Skeletal muscle tissue (tissue), 4 donors: ENCODE measurements around the gene SEMA5A. TPM values are rescaled to one million over a fixed set of nuclear protein-coding genes. Genes with fewer than 3 reads are reported as not detected.

Source experiments
- H3K27ac ChIP-seq: one replicate; pipeline ENCODE4 v1.7.0; 2013; ENCODE audit warnings: mild to moderate bottlenecking, low read depth, low read length, inconsistent platforms
- H3K27me3 ChIP-seq, 3 donors: one replicate each; pipeline ENCODE4 v1.7.0; 2013; ENCODE audit warnings: low read length in 3 of 3; ENCODE audit not compliant: control insufficient read depth in 3 of 3, insufficient read depth in 3 of 3
- H3K36me3 ChIP-seq, 3 donors: one replicate each; pipeline ENCODE4 v1.7.0; 2013; ENCODE audit warnings: low read length in 3 of 3; ENCODE audit not compliant: control insufficient read depth in 3 of 3, insufficient read depth in 3 of 3
- H3K4me1 ChIP-seq, 3 donors: one replicate each; pipeline ENCODE4 v1.7.0; 2013; ENCODE audit warnings: low read length in 3 of 3, mild to moderate bottlenecking in 3 of 3; ENCODE audit not compliant: control insufficient read depth in 3 of 3, insufficient read depth in 3 of 3
- H3K4me3 ChIP-seq, 3 donors: one replicate each; pipeline ENCODE4 v1.7.0; 2013; ENCODE audit warnings: low read length in 3 of 3
- H3K9ac ChIP-seq, 3 donors: one replicate each; pipeline ENCODE4 v1.7.0; 2013; ENCODE audit warnings: low read length in 3 of 3, mild to moderate bottlenecking in 3 of 3, moderate library complexity in 2 of 3, low read depth in 1 of 3
- H3K9me3 ChIP-seq, 3 donors: one replicate each; pipeline ENCODE4 v1.7.0; 2013; ENCODE audit warnings: low read length in 3 of 3; ENCODE audit not compliant: control insufficient read depth in 3 of 3
- total RNA-seq: library from RNA; depleted of rRNA; stranded (reverse); fragments of >200 nt; gene quantifications from one replicate; pipeline ENCODE4 v1.2.3, GENCODE V29; 2014
- donor health status: Osteomylitis.

Gene SEMA5A
- total RNA-seq, 1 donor from 2014 or later = 25.1 TPM

DNA sequence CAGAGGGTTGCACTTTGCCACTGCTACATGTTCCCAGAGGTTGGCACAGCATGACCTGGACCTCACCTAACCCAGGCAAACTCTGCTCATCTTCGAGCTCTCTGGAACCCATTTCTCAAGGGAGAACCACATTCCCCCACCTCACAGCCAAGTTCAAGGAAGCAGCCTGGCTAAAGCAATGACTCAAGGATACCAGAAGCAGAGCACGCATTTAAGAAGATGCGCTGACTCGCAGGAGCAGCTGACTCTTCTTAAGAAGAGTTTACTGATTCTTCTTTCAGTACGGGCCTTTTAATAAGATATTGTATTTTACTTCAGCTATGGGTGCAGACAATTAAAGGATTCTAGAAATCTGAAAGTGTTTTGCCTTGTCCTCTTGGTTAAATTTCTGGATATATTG is 4.1 kb upstream of the SEMA5A start:
- H3K4me1 ChIP-seq = peaks cover 11 to 17% (median 12%) of the 10 kb centered on the region in 3 donors
- H3K9ac ChIP-seq = no peak overlapping the region
- H3K9me3 ChIP-seq = no peaks in the 10 kb centered on the region
- H3K4me3 ChIP-seq = no peak overlapping the region
- peaks cover 0 to 7% (median 5%) of the 10 kb centered on the region in 3 donors for H3K27me3 ChIP-seq
- no peak overlapping the region for H3K27ac ChIP-seq
- no peaks in the 10 kb centered on the region for H3K36me3 ChIP-seq

- no peaks in the 10 kb centered on the region for H3K36me3 ChIP-seq
- H3K27me3 ChIP-seq = peaks cover 0 to 12% (median 12%) of the 10 kb centered on the region in 3 donors
- no peaks in the 10 kb centered on the region for H3K9me3 ChIP-seq
- H3K4me1 ChIP-seq = peaks cover 15 to 22% (median 16%) of the 10 kb centered on the region in 3 donors
- peak overlapping the region in 2 of 3 donors; percentile 12 to 60 for H3K9ac ChIP-seq
- peak overlapping the region; percentile 25 to 55 (median 45) for H3K4me3 ChIP-seq
- no peak overlapping the region for H3K27ac ChIP-seq
Observed at GRCh38 chr5:9547122-9547947, 1.5 kb upstream of the SEMA5A start.

GRCh38 chr5:9545136-9545991 is 511 bp downstream of the SEMA5A start:
- no peak overlapping the region for H3K27ac ChIP-seq
- H3K36me3 ChIP-seq = no peaks in the 10 kb centered on the region
- no peaks in the 10 kb centered on the region for H3K9me3 ChIP-seq
- peaks cover 15 to 22% (median 16%) of the 10 kb centered on the region in 3 donors for H3K4me1 ChIP-seq
- peak overlapping the region; percentile 69 to 76 (median 72) for H3K4me3 ChIP-seq
- H3K9ac ChIP-seq = peak overlapping the region; percentile 20 to 69 (median 53)
- H3K27me3 ChIP-seq = peaks cover 0 to 12% (median 12%) of the 10 kb centered on the region in 3 donors

DNA sequence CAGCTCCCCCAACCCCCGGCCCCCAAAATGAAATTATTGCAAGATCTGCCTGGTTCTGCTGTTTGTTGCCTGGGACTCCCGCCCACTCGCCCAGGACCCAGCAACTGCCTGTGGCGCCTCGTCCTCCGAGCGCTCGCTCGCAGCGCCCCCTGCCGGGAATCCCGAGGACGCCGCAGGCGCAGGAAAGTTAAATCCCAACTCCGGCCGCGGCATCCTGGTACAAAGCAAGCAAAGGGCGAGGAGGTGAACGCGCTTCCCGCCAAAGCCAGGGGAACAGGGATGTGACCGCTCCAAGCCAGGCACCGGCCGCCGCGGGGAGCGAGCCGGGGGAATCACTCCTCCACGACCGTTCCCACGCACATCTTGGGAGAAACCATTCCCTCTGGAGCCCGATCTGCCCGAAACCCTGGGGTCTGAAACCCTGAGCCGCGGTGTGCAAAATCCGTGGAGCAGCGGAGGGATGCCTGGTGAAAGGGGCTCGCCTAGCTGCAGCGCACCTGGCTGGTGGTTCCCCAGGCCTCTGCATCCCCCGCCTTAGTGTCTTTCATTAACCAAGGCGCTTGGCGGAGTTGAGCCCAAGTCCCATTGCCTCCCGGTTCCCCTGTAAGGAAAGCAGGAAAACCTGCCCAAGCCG is 1.3 kb downstream of the SEMA5A start:
- H3K4me1 ChIP-seq = peaks cover 15 to 22% (median 16%) of the 10 kb centered on the region in 3 donors
- no peaks in the 10 kb centered on the region for H3K36me3 ChIP-seq
- peaks cover 0 to 12% (median 12%) of the 10 kb centered on the region in 3 donors for H3K27me3 ChIP-seq
- no peaks in the 10 kb centered on the region for H3K9me3 ChIP-seq
- peak overlapping the region in 2 of 3 donors; percentile 53 to 69 for H3K9ac ChIP-seq
- peak overlapping the region; percentile 69 to 76 (median 72) for H3K4me3 ChIP-seq
- peak overlapping the region; percentile 36 for H3K27ac ChIP-seq

- peaks cover 15 to 22% (median 16%) of the 10 kb centered on the region in 3 donors for H3K4me1 ChIP-seq
Observed at GRCh38 chr5:9544056-9544455, 1.8 kb downstream of the SEMA5A start.

DNA sequence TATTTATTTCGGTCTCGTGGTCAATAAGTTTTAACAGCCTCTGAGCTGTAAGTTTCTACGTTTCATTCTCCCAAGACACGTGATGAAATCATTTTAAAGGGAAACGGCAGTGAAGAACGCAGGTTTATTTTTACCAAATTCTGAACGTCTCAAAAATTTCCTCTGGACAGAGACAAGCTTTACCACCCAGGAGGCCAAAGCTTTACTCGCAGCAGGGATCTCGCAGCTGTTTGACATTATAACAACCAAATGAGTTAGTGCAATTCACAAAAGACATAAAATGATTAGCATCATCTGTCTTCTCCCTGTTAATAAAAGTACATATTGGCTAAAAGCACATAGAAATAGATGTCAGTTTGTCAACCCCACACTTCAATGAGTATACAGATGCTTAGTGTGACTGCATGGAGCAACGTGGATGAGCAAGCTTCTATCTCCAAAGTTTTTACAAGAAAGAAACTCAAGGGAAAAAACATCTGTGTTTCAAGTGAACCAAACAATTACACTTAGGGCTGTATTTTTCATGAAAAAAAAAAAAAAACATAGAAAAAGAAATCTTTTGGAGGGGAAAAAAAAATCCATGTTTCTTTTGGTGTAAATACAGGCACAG is 2.5 kb downstream of the SEMA5A start:
- Histone ChIP-seq H3K4me1 (peaks cover 15 to 22% (median 16%) of the 10 kb centered on the region in 3 donors), H3K36me3 (no peaks in the 10 kb centered on the region), H3K4me3 (no peak overlapping the region), H3K27ac (peak overlapping the region; percentile 29), H3K9ac (peak overlapping the region in 1 of 3 donors; percentile 53), H3K9me3 (no peaks in the 10 kb centered on the region), H3K27me3 (peaks cover 0 to 12% (median 12%) of the 10 kb centered on the region in 3 donors)

More at GRCh38 chr5:9544056-9544455, 1.8 kb downstream of the SEMA5A start:
- peak overlapping the region in 1 of 3 donors; percentile 53 for H3K9ac ChIP-seq
- H3K36me3 ChIP-seq = no peaks in the 10 kb centered on the region
- peaks cover 0 to 12% (median 12%) of the 10 kb centered on the region in 3 donors for H3K27me3 ChIP-seq
- H3K4me3 ChIP-seq = peak overlapping the region; percentile 49 to 76 (median 72)
- H3K27ac ChIP-seq = peak overlapping the region; percentile 36
- H3K9me3 ChIP-seq = no peaks in the 10 kb centered on the region

DNA sequence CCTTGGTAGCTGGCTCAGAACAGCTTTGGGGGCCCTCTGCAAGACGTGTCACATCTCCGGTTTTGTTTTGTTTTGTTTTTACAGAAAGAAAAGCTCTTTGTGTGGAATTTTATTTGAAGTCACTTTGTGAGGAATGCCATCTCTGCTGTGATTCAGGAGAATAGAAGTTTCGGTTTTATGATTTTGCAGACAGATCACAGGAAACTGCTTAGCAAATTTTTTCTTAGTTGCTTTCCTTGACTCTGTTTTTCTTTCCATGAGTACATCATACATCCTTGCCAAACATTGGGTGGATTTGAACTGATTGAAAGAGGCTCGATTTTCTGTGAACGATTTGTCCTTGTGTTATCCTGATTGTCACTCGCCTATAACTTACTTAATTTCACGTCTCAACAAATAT is 5.1 kb downstream of the SEMA5A start:
- Histone ChIP-seq H3K4me3 (no peak overlapping the region), H3K36me3 (no peaks in the 10 kb centered on the region), H3K9ac (no peak overlapping the region), H3K9me3 (no peaks in the 10 kb centered on the region), H3K27me3 (peaks cover 0 to 12% (median 12%) of the 10 kb centered on the region in 3 donors), H3K4me1 (peaks cover 12 to 14% (median 13%) of the 10 kb centered on the region in 3 donors), H3K27ac (no peak overlapping the region)

- no peaks in the 10 kb centered on the region for H3K27me3 ChIP-seq
- H3K4me3 ChIP-seq = no peak overlapping the region
- peaks cover 0 to 2% (median 0%) of the 10 kb centered on the region in 3 donors for H3K4me1 ChIP-seq
- no peak overlapping the region for H3K27ac ChIP-seq
- H3K9me3 ChIP-seq = no peaks in the 10 kb centered on the region
- no peaks in the 10 kb centered on the region for H3K36me3 ChIP-seq
- H3K9ac ChIP-seq = no peak overlapping the region
Observed at GRCh38 chr5:9538504-9538903, 7.4 kb downstream of the SEMA5A start.
